ENCODE measurements around the gene REC114. TPM values are rescaled to one million over a fixed set of nuclear protein-coding genes. Genes with fewer than 3 reads are reported as not detected.

REC114 gene
- total and polyA plus RNA-seq, 9 of the 15 experiments (the other 6 are each of a cell fraction or from before 2014, with no cell fraction given): 0.07 to 0.24 TPM; not detected in 7

DNA sequence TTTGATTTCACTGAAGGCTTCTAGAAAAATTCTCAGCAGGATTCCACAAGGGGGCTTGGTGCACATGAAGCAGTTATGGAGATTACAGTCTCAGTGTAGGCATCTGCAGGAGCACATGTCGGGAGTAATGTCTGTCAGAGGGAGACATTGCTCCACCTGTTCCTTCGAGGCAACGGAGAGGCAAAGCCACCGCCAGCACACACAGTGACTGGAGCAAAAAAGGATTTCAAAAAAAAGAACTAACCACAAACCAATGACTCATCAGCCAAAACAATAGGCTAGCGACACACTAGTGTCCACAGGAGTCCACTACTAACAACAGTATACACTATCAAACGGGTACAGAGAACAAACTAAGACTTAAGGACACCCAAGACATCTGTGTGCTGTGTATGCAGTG is 121.3 kb downstream of the REC114 start (continued):
- TF ChIP-seq, protein P1, sequence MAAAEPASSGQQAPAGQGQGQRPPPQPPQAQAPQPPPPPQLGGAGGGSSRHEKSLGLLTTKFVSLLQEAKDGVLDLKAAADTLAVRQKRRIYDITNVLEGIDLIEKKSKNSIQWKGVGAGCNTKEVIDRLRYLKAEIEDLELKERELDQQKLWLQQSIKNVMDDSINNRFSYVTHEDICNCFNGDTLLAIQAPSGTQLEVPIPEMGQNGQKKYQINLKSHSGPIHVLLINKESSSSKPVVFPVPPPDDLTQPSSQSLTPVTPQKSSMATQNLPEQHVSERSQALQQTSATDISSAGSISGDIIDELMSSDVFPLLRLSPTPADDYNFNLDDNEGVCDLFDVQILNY (CRISPR knock-in tag; IDR thresholded peaks at IDR 0.05): no peak
- TF ChIP-seq, protein P2, sequence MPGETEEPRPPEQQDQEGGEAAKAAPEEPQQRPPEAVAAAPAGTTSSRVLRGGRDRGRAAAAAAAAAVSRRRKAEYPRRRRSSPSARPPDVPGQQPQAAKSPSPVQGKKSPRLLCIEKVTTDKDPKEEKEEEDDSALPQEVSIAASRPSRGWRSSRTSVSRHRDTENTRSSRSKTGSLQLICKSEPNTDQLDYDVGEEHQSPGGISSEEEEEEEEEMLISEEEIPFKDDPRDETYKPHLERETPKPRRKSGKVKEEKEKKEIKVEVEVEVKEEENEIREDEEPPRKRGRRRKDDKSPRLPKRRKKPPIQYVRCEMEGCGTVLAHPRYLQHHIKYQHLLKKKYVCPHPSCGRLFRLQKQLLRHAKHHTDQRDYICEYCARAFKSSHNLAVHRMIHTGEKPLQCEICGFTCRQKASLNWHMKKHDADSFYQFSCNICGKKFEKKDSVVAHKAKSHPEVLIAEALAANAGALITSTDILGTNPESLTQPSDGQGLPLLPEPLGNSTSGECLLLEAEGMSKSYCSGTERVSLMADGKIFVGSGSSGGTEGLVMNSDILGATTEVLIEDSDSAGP (CRISPR knock-in tag; IDR thresholded peaks at IDR 0.05): no peak
- TF ChIP-seq XRCC3 (IDR thresholded peaks at IDR 0.05) (no peak), ETS2 (tag; IDR thresholded peaks at IDR 0.05; ENCODE audit: borderline replicate concordance, poor library complexity, severe bottlenecking) (no peak), ELF2 (CRISPR knock-in tag; IDR thresholded peaks at IDR 0.05) (no peak), HDAC1 (IDR thresholded peaks at IDR 0.05) (0 out of 4 replicates have a peak, but pooled peaks of 1 of the 2 experiments have one; percentile 55), RFX1 (IDR thresholded peaks at IDR 0.05) (no peak), MIER1 (IDR thresholded peaks at IDR 0.05; ENCODE audit: low read depth) (no peak), SIN3B (IDR thresholded peaks at IDR 0.05; ENCODE audit: low read depth) (no peak), KHSRP (IDR thresholded peaks at IDR 0.05) (no peak), NRF1 (conservative IDR thresholded peaks at IDR 0.05 in 1 of 2, IDR thresholded peaks at IDR 0.05 in 1 of 2) (no peak), NR2F6 (CRISPR knock-in tag; IDR thresholded peaks at IDR 0.05) (no peak), NFIC (IDR thresholded peaks at IDR 0.05) (no peak), ZNF696 (CRISPR knock-in tag; conservative IDR thresholded peaks at IDR 0.05) (no peak), TRIM28 (IDR thresholded peaks at IDR 0.05) (no peak), XRCC5 (IDR thresholded peaks at IDR 0.05; ENCODE audit: low read depth, low read length) (no peak), SP2 (IDR thresholded peaks at IDR 0.05; ENCODE audit: extremely low read depth, low read depth, low read length, poor library complexity, severe bottlenecking) (no peak), L3MBTL2 (IDR thresholded peaks at IDR 0.05) (peak; percentile 82), NCOA4 (IDR thresholded peaks at IDR 0.05; ENCODE audit: partially characterized antibody) (no peak), ZNF699 (CRISPR knock-in tag; IDR thresholded peaks at IDR 0.05; ENCODE audit: insufficient replicate concordance) (no peak), ZNF316 (IDR thresholded peaks at IDR 0.05) (0 out of 2 replicates have a peak, but pooled peaks have one; percentile 15), SREBF2 (CRISPR knock-in tag; IDR thresholded peaks at IDR 0.05) (no peak), POLR2A (conservative IDR thresholded peaks at IDR 0.05) (no peak), ADNP (tag; IDR thresholded peaks at IDR 0.05) (no peak)
- TF ChIP-seq, protein P3, sequence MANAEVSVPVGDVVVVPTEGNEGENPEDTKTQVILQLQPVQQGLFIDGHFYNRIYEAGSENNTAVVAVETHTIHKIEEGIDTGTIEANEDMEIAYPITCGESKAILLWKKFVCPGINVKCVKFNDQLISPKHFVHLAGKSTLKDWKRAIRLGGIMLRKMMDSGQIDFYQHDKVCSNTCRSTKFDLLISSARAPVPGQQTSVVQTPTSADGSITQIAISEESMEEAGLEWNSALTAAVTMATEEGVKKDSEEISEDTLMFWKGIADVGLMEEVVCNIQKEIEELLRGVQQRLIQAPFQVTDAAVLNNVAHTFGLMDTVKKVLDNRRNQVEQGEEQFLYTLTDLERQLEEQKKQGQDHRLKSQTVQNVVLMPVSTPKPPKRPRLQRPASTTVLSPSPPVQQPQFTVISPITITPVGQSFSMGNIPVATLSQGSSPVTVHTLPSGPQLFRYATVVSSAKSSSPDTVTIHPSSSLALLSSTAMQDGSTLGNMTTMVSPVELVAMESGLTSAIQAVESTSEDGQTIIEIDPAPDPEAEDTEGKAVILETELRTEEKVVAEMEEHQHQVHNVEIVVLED (CRISPR knock-in tag; IDR thresholded peaks at IDR 0.05): no peak

Measured in K562 (cell line).